ENCODE measurements around the gene TATDN3. TPM values are rescaled to one million over a fixed set of nuclear protein-coding genes. Genes with fewer than 3 reads are reported as not detected.

TATDN3 gene, protein sequence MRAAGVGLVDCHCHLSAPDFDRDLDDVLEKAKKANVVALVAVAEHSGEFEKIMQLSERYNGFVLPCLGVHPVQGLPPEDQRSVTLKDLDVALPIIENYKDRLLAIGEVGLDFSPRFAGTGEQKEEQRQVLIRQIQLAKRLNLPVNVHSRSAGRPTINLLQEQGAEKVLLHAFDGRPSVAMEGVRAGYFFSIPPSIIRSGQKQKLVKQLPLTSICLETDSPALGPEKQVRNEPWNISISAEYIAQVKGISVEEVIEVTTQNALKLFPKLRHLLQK
- total RNA-seq (19.1 TPM), polyA plus RNA-seq (19.1 TPM)
- long read RNA-seq, donor 1, partial matches to known transcripts: 0 of 2 reads
- long read RNA-seq, donor 1, other reads (novel, unspliced or antisense): 0 of 2 reads
- long read RNA-seq, donor 2, transcript TATDN3-202 (10 exons, 2,389 nt): minor isoform, 5 of 15 reads
- long read RNA-seq, donor 2, transcript TATDN3-201 (10 exons, 2,321 nt): major isoform, 6 of 15 reads
- long read RNA-seq, donor 2, partial matches to known transcripts: 0 of 15 reads
- long read RNA-seq, donor 2, other reads (novel, unspliced or antisense): 0 of 15 reads
- long read RNA-seq, donor 3, transcript TATDN3-201 (10 exons, 2,321 nt): major isoform, 5 of 18 reads
- long read RNA-seq, donor 3, partial matches to known transcripts: 9 of 18 reads
- long read RNA-seq, donor 3, other reads (novel, unspliced or antisense): 0 of 18 reads
- long read RNA-seq, donor 4, partial matches to known transcripts: 0 of 5 reads
- long read RNA-seq, donor 4, other reads (novel, unspliced or antisense): 0 of 5 reads
- long read RNA-seq, donor 5, transcript TATDN3-201 (10 exons, 2,321 nt): major isoform, 8 of 26 reads
- long read RNA-seq, donor 5, transcript TATDN3-202 (10 exons, 2,389 nt): major isoform, 8 of 26 reads
- long read RNA-seq, donor 5, partial matches to known transcripts: 8 of 26 reads
- long read RNA-seq, donor 5, other reads (novel, unspliced or antisense): 0 of 26 reads
- long read RNA-seq, donor 6, partial matches to known transcripts: 0 of 9 reads
- long read RNA-seq, donor 6, other reads (novel, unspliced or antisense): 0 of 9 reads
- long read RNA-seq, donor 7, partial matches to known transcripts: 5 of 7 reads
- long read RNA-seq, donor 7, other reads (novel, unspliced or antisense): 0 of 7 reads
- long read RNA-seq, donor 8, partial matches to known transcripts: 0 of 2 reads
- long read RNA-seq, donor 8, other reads (novel, unspliced or antisense): 0 of 2 reads
- long read RNA-seq, donor 9, partial matches to known transcripts: 0 of 5 reads
- long read RNA-seq, donor 9, other reads (novel, unspliced or antisense): 0 of 5 reads
- long read RNA-seq, donor 10, partial matches to known transcripts: 0 of 6 reads
- long read RNA-seq, donor 10, other reads (novel, unspliced or antisense): 0 of 6 reads

GRCh38 chr1:212791676-212792395, at the start of gene TATDN3, which contains the start of gene NSL1:
TSS of gene TATDN3 (plus strand) at chr1:212791894. CDS start at chr1:212791922, 28 bp downstream.
TSS of gene NSL1 (minus strand) at chr1:212791777. CDS start at chr1:212791763, 14 bp downstream.
- H3K27me3 ChIP-seq (ENCODE audit: control insufficient read depth in 2 of 2, insufficient read depth in 1 of 2, low read length in 1 of 2): no peaks in the 10 kb centered on the region
- WGBS: under 1% methylated on average over 46 of the region's 46 CpGs
- no peaks in the 10 kb centered on the region for H3K9me3 ChIP-seq (ENCODE audit: control insufficient read depth in 2 of 2, insufficient read depth in 1 of 2, low read length in 1 of 2)
- DNase-seq (ENCODE audit: low read depth in 6 of 9, low spot score in 9 of 9): peak; percentile 88 to 99 (median 94)
- H3K36me3 ChIP-seq (ENCODE audit: control insufficient read depth in 2 of 2, insufficient read depth in 2 of 2, low read length in 1 of 2): peaks cover 3 to 7% of the 10 kb centered on the region in 2 donors
- peak within 1 kb of the TSS; percentile 76 to 80 for H3K4me3 ChIP-seq (ENCODE audit: low read length in 2 of 2)
- peaks cover 2 to 16% of the 10 kb centered on the region in 2 donors for H3K4me1 ChIP-seq (ENCODE audit: control insufficient read depth in 2 of 2, insufficient read depth in 2 of 2, low read length in 2 of 2)
- H3K27ac ChIP-seq (ENCODE audit: low read depth in 1 of 2, low read length in 1 of 2): peak within 1 kb of the TSS; percentile 81 to 85

DNA sequence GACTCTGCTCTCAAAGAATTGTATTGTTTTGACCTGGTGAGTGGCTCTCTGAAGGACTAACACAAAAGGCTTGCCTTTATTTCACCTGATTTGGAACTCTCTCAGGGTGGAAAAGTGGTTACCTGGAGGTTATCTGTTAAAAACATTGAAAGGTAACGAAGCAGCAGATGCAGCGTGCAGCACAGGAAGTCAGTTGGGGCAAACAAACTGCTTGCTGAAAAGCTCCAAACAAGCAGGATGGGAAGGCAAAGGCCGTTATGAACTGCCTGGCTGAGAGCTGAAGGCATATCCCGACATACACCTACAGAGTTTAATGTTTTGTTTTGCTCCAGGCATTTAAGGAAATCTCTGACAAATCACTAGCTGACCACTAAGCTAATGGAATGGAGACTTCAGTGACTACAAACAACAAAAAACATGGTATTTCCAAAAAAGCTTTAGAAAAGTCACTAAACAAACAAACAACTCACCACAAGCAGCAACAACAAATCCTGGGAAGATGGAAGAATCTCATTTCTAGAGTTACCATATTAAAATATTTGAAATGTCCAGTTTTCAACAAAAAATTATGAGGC, 47.7 kb upstream of the TATDN3 start:
- peak in 5 of 9 donors; percentile 37 to 74 (median 45) for DNase-seq (ENCODE audit: low read depth in 6 of 9, low spot score in 9 of 9)
- H3K4me1 ChIP-seq (ENCODE audit: control insufficient read depth in 2 of 2, insufficient read depth in 2 of 2, low read length in 2 of 2): peaks cover 4 to 9% of the 10 kb centered on the region in 2 donors
- no peaks in the 10 kb centered on the region for H3K27me3 ChIP-seq (ENCODE audit: control insufficient read depth in 2 of 2, insufficient read depth in 1 of 2, low read length in 1 of 2)
- H3K9me3 ChIP-seq (ENCODE audit: control insufficient read depth in 2 of 2, insufficient read depth in 1 of 2, low read length in 1 of 2): peaks cover 0 to 5% of the 10 kb centered on the region in 2 donors
- 8% methylated on average over 4 of the region's 4 CpGs for WGBS
- H3K36me3 ChIP-seq (ENCODE audit: control insufficient read depth in 2 of 2, insufficient read depth in 2 of 2, low read length in 1 of 2): peaks cover 0 to 9% of the 10 kb centered on the region in 2 donors
- no peak overlapping the region for H3K4me3 ChIP-seq (ENCODE audit: low read length in 2 of 2)
- peak overlapping the region; percentile 47 to 76 for H3K27ac ChIP-seq (ENCODE audit: low read depth in 1 of 2, low read length in 1 of 2)

GRCh38 chr1:212745303-212745702, 46.4 kb upstream of the TATDN3 start:
- Histone ChIP-seq H3K27me3 (ENCODE audit: control insufficient read depth in 2 of 2, insufficient read depth in 1 of 2, low read length in 1 of 2) (no peaks in the 10 kb centered on the region), H3K27ac (ENCODE audit: low read depth in 1 of 2, low read length in 1 of 2) (no peak overlapping the region), H3K36me3 (ENCODE audit: control insufficient read depth in 2 of 2, insufficient read depth in 2 of 2, low read length in 1 of 2) (peaks cover 0 to 6% of the 10 kb centered on the region in 2 donors), H3K4me1 (ENCODE audit: control insufficient read depth in 2 of 2, insufficient read depth in 2 of 2, low read length in 2 of 2) (peaks cover 4 to 15% of the 10 kb centered on the region in 2 donors), H3K4me3 (ENCODE audit: low read length in 2 of 2) (no peak overlapping the region), H3K9me3 (ENCODE audit: control insufficient read depth in 2 of 2, insufficient read depth in 1 of 2, low read length in 1 of 2) (peaks cover 0 to 5% of the 10 kb centered on the region in 2 donors)
- DNase-seq (ENCODE audit: low read depth in 6 of 9, low spot score in 9 of 9): no peak

DNA sequence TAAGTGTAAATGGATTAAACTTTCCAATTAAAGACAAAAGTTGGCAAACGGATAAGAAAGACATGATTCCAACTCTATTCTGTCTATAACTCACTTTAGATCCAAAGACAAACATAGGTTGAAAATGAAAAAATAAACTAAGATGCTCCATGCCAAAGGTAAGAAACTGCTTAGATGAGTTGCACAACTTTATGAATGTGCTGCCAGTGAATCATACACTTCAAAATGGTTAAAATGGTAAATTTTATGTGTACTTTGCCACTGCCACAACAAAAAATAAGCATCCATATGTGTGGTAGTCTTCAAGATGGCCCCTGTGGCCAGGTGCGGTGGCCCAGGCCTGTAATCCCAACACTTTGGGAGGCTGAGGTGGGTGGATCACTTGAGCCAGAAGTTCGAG, 45.1 kb upstream of the TATDN3 start:
- 97% methylated on average over 3 of the region's 3 CpGs for WGBS
- H3K4me3 ChIP-seq (ENCODE audit: low read length in 2 of 2): no peak overlapping the region
- no peak for DNase-seq (ENCODE audit: low read depth in 6 of 9, low spot score in 9 of 9)

DNA sequence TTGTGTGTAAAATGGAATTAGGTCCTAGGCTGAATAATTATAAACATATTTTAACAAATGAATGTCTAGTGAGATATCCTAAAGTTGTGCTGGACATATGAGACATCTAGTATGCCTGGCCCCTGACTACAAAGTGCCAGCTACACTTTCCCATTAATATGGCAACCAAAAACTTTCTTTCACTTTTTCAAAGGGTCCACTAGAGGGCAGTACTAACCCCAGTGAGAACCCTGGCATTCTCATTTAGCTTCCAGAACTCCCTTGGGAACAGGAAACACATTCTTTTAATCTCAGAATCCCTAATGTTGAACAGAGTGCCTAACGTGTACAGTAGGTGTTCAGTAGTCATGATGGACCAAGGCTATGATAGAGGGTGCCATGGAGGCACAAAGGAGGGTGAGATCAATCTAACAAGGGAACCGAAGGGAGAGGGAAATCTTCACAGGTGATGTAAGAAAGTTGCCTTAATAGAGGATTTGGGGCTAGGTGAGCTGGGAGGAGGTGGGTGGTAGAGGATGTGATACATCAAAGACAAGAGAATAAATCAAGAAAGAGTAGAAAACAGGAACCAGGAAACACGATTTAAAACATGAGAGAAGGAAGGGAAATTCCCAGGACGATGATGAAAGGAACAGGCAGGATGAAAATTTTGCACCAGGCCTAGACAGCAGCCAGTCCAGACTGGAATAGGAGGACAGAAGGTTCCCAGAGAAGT, 41.7 kb upstream of the TATDN3 start:
- 76% methylated on average over 4 of the region's 4 CpGs for WGBS
- H3K4me1 ChIP-seq (ENCODE audit: control insufficient read depth in 2 of 2, insufficient read depth in 2 of 2, low read length in 2 of 2): peaks cover 6 to 24% of the 10 kb centered on the region in 2 donors
- H3K4me3 ChIP-seq (ENCODE audit: low read length in 2 of 2): no peak overlapping the region
- H3K36me3 ChIP-seq (ENCODE audit: control insufficient read depth in 2 of 2, insufficient read depth in 2 of 2, low read length in 1 of 2): peaks cover 0 to 2% of the 10 kb centered on the region in 2 donors
- DNase-seq (ENCODE audit: low read depth in 6 of 9, low spot score in 9 of 9): peak in 2 of 9 donors; percentile 21 to 48
- no peaks in the 10 kb centered on the region for H3K27me3 ChIP-seq (ENCODE audit: control insufficient read depth in 2 of 2, insufficient read depth in 1 of 2, low read length in 1 of 2)
- H3K9me3 ChIP-seq (ENCODE audit: control insufficient read depth in 2 of 2, insufficient read depth in 1 of 2, low read length in 1 of 2): peaks cover 0 to 2% of the 10 kb centered on the region in 2 donors
- H3K27ac ChIP-seq (ENCODE audit: low read depth in 1 of 2, low read length in 1 of 2): no peak overlapping the region

More for the DNA sequence above, 45.1 kb upstream of the TATDN3 start:
- Histone ChIP-seq H3K27me3 (ENCODE audit: control insufficient read depth in 2 of 2, insufficient read depth in 1 of 2, low read length in 1 of 2) (no peaks in the 10 kb centered on the region), H3K27ac (ENCODE audit: low read depth in 1 of 2, low read length in 1 of 2) (no peak overlapping the region), H3K9me3 (ENCODE audit: control insufficient read depth in 2 of 2, insufficient read depth in 1 of 2, low read length in 1 of 2) (peaks cover 0 to 5% of the 10 kb centered on the region in 2 donors), H3K4me1 (ENCODE audit: control insufficient read depth in 2 of 2, insufficient read depth in 2 of 2, low read length in 2 of 2) (peaks cover 4 to 16% of the 10 kb centered on the region in 2 donors), H3K36me3 (ENCODE audit: control insufficient read depth in 2 of 2, insufficient read depth in 2 of 2, low read length in 1 of 2) (peaks cover 0 to 2% of the 10 kb centered on the region in 2 donors)

DNA sequence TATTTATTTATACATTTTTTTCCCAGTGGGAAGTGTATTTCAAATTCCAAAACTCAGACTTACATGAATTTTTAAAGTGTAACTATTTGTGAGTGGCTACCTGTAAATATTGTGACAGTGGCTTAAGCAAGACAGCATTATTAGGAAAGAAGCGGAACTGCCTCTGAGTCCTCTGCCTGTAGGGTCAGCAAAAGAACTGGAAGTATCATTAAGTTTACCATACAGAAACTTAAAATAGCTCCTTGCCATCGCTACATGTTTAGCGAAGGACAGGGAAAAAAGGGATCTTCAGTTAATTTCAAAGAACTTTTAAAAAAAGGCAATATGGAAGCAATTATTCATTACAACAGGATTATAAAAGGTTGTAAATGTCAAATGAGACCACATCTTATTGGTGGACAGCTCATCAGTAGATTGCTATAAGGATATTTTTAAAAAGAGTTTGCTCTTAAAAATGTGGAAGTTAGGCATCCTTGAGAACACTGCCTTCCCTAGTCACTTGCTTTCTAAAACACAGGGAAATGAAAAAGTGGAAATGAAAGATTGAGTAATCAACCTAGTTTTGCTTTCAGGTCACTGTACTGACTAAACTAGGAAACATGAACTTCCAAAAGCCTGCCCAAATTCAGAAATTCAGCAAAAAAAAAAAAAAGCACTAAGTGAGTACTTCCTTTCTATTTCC, 39.3 kb upstream of the TATDN3 start:
- peak overlapping the region in 1 of 2 donors; percentile 32 for H3K27ac ChIP-seq (ENCODE audit: low read depth in 1 of 2, low read length in 1 of 2)
- no peaks in the 10 kb centered on the region for H3K9me3 ChIP-seq (ENCODE audit: control insufficient read depth in 2 of 2, insufficient read depth in 1 of 2, low read length in 1 of 2)
- no peaks in the 10 kb centered on the region for H3K27me3 ChIP-seq (ENCODE audit: control insufficient read depth in 2 of 2, insufficient read depth in 1 of 2, low read length in 1 of 2)
- H3K4me1 ChIP-seq (ENCODE audit: control insufficient read depth in 2 of 2, insufficient read depth in 2 of 2, low read length in 2 of 2): peaks cover 6 to 24% of the 10 kb centered on the region in 2 donors
- DNase-seq (ENCODE audit: low read depth in 6 of 9, low spot score in 9 of 9): peak in 1 of 9 donors; percentile 35
- WGBS: 95% methylated on average over 3 of the region's 3 CpGs
- no peak overlapping the region for H3K4me3 ChIP-seq (ENCODE audit: low read length in 2 of 2)
- H3K36me3 ChIP-seq (ENCODE audit: control insufficient read depth in 2 of 2, insufficient read depth in 2 of 2, low read length in 1 of 2): peaks cover 6% of the 10 kb centered on the region in 2 donors

DNA sequence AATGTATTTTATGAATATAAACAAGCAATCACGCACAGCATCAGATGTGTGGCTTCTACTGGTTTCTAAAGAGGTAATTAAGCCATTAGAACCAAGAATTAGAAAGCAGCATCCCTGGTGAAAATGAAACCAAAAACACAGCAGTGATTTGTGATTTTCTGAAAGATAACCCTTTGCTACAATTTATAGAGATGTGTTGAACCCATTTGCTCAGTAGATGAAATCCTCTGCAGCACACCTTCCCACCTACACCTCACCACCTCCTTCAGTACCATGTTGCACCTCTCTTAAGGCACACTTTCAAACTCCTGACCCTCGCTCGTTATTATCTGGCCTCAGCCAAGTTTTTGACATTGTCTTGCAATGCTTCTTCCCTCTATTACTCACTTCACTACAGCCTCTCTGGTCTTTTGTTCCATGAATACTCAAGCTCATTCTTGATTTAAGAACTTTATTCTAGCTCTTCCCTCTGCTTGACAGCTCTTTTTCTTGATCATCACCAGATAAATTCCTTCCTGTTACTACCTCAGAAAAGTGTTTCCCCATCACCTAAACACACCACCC, 38.7 kb upstream of the TATDN3 start:
- Histone ChIP-seq H3K4me3 (ENCODE audit: low read length in 2 of 2) (no peak overlapping the region), H3K27me3 (ENCODE audit: control insufficient read depth in 2 of 2, insufficient read depth in 1 of 2, low read length in 1 of 2) (no peaks in the 10 kb centered on the region), H3K4me1 (ENCODE audit: control insufficient read depth in 2 of 2, insufficient read depth in 2 of 2, low read length in 2 of 2) (peaks cover 6 to 24% of the 10 kb centered on the region in 2 donors), H3K27ac (ENCODE audit: low read depth in 1 of 2, low read length in 1 of 2) (peak overlapping the region; percentile 32 to 38), H3K36me3 (ENCODE audit: control insufficient read depth in 2 of 2, insufficient read depth in 2 of 2, low read length in 1 of 2) (peaks cover 6% of the 10 kb centered on the region in 2 donors), H3K9me3 (ENCODE audit: control insufficient read depth in 2 of 2, insufficient read depth in 1 of 2, low read length in 1 of 2) (no peaks in the 10 kb centered on the region)
- 78% methylated on average over 3 of the region's 3 CpGs for WGBS
- peak in 1 of 9 donors; percentile 18 for DNase-seq (ENCODE audit: low read depth in 6 of 9, low spot score in 9 of 9)

Measured in thymus (tissue), 14 donors.